Thoracic aorta (tissue), 2 donors: ENCODE measurements around the gene TRMT10A. TPM values are rescaled to one million over a fixed set of nuclear protein-coding genes. Genes with fewer than 3 reads are reported as not detected.

ENCODE experiments used
- ATAC-seq: fragments of 150-250 bp; one replicate; pipeline ENCODE4 v1.8.0; 2017; ENCODE audit warnings: low read depth; ENCODE audit not compliant: insufficient number of reproducible peaks, low FRiP score
- DNase-seq: peaks from one replicate; pipeline ENCODE4 v3.0.0-alpha.2; 2020; ENCODE audit warnings: low spot score
- H3K27ac ChIP-seq, 2 donors: fragments of 200-600 bp; sonication (generic); 1 replicate in 1 of 2; 2 replicates in 1 of 2; pipeline ENCODE4 v1.5.1; 2016; ENCODE audit warnings: mild to moderate bottlenecking in 2 of 2, moderate library complexity in 2 of 2
- H3K27me3 ChIP-seq: fragments of 200-600 bp; sonication (generic); replicated peaks from 2 replicates; pipeline ENCODE4 v1.6.0; 2016; ENCODE audit warnings: mild to moderate bottlenecking; ENCODE audit not compliant: insufficient read depth
- H3K36me3 ChIP-seq: fragments of 200-600 bp; sonication (generic); one replicate; pipeline ENCODE4 v1.5.1; 2016
- H3K4me1 ChIP-seq, 2 donors: fragments of 200-600 bp; sonication (generic); 1 replicate in 1 of 2; 2 replicates in 1 of 2; pipeline versions ENCODE4 v1.5.1 to v1.6.0; 2016; ENCODE audit warnings: low read depth in 2 of 2, mild to moderate bottlenecking in 1 of 2; ENCODE audit not compliant: control insufficient read depth in 1 of 2
- H3K4me3 ChIP-seq: fragments of 200-600 bp; sonication (generic); 2 replicates; pipeline ENCODE4 v1.5.1; 2016; ENCODE audit warnings: mild to moderate bottlenecking
- H3K9me3 ChIP-seq: fragments of 200-600 bp; sonication (generic); 2 replicates; pipeline ENCODE4 v1.5.1; 2016
- total RNA-seq, 2 donors: library from RNA; depleted of rRNA; stranded (reverse); fragments of >200 nt; gene quantifications; one replicate each; pipeline versions ENCODE4 v1.1.0 to v1.2.3, GENCODE V29; 2016
- TF ChIP-seq, protein P1 (sequence below): fragments of 200-600 bp; sonication (generic); IDR thresholded peaks from one replicate; pipeline ENCODE4 v1.5.1; 2019; ENCODE audit warnings: antibody characterized with exemption

Gene TRMT10A
- total RNA-seq, 2 donors from 2014 or later = 3.7 to 5.0 TPM

DNA sequence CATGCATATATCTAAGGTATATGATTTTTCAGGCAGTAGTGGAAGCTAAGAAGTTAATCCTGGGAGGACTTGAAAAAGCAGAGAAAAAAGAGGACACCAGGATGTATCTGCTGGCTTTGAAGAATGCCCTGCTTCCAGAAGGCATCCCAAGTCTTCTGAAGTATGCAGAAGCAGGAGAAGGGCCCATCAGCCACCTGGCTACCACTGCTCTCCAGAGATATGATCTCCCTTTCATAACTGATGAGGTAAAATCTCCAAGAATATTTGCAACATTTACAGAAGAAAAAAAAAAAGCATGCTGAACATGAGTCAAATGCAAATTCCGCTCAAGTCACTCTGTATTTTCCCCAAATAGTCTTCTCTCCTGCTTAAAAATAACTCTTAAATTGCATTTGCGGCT is 42.9 kb upstream of the TRMT10A start:
- H3K9me3 ChIP-seq = no peaks in the 10 kb centered on the region
- H3K4me1 ChIP-seq = peaks cover 10 to 30% of the 10 kb centered on the region in 2 donors
- no peak for ATAC-seq
- DNase-seq = no peak
- no peaks in the 10 kb centered on the region for H3K36me3 ChIP-seq
- TF ChIP-seq, protein P1, sequence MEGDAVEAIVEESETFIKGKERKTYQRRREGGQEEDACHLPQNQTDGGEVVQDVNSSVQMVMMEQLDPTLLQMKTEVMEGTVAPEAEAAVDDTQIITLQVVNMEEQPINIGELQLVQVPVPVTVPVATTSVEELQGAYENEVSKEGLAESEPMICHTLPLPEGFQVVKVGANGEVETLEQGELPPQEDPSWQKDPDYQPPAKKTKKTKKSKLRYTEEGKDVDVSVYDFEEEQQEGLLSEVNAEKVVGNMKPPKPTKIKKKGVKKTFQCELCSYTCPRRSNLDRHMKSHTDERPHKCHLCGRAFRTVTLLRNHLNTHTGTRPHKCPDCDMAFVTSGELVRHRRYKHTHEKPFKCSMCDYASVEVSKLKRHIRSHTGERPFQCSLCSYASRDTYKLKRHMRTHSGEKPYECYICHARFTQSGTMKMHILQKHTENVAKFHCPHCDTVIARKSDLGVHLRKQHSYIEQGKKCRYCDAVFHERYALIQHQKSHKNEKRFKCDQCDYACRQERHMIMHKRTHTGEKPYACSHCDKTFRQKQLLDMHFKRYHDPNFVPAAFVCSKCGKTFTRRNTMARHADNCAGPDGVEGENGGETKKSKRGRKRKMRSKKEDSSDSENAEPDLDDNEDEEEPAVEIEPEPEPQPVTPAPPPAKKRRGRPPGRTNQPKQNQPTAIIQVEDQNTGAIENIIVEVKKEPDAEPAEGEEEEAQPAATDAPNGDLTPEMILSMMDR = no peak
- H3K4me3 ChIP-seq = no peak overlapping the region
- no peaks in the 10 kb centered on the region for H3K27me3 ChIP-seq
- no peak overlapping the region for H3K27ac ChIP-seq

DNA sequence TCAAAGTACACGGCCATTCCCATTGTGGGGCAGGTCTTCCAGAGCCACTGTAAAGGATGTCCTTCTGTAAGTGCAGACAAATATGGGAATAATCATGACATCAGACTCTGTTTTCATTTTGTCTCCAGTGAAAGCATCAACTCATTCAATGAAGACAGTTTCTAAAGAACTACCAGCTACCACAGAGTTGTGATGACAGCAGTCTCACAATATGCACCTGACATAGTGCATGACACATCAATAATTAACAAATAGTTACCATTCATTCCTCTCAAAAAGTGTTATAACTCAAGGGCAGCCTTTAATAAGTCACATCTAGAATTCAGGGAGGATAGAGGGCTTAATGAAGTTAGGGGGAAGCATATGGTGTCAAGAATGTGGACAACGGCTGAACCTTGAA is 31.0 kb upstream of the TRMT10A start:
- Histone ChIP-seq H3K4me1 (no peaks in the 10 kb centered on the region), H3K27ac (no peak overlapping the region), H3K9me3 (no peaks in the 10 kb centered on the region), H3K36me3 (no peaks in the 10 kb centered on the region), H3K27me3 (no peaks in the 10 kb centered on the region), H3K4me3 (no peak overlapping the region)
- TF ChIP-seq, protein P1 = no peak
- DNase-seq (no peak), ATAC-seq (no peak)

DNA sequence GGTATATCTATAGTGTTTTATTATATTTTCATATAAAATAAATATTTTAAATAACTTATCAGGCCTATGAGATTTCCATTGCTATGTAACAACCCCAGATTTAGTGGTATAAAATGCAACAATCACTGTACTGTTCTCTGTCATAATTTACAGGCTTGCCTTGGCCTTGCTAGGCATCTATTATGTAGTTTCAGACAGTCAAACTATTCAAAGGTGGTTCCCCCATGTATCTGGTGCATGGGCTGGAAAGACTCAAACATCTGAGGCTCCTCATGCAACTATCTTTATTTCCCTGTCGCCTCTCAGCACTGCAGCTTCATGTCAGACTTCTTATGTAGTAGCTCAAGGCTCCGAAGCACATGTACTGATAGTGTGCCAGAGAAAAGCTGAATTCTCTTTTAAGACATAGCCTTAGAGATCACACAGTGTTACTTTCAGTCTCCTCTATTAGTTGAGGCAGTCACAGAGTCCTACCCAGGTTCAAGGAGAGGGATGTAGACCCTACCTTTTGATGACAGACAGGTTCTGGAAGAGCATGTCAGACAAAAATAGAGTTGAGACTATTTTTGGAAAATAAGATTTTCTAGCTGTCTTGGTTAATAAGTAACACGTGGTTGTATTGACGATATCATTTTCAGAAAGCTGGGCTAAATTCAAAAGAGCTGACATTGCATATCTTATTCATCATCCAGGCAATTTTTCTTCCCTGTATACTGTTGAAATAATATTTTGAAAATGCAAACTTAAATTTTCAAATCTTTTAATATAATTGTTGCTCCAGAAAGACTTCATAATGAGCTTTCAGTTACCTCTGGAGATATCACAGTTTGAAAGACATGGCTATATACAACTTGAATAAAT is 30.2 kb upstream of the TRMT10A start:
- DNase-seq (no peak), ATAC-seq (no peak)
- H3K27me3 ChIP-seq = no peaks in the 10 kb centered on the region
- no peak overlapping the region for H3K27ac ChIP-seq
- no peaks in the 10 kb centered on the region for H3K9me3 ChIP-seq
- TF ChIP-seq, protein P1 = no peak
- no peaks in the 10 kb centered on the region for H3K36me3 ChIP-seq
- no peaks in the 10 kb centered on the region for H3K4me1 ChIP-seq
- H3K4me3 ChIP-seq = no peak overlapping the region

DNA sequence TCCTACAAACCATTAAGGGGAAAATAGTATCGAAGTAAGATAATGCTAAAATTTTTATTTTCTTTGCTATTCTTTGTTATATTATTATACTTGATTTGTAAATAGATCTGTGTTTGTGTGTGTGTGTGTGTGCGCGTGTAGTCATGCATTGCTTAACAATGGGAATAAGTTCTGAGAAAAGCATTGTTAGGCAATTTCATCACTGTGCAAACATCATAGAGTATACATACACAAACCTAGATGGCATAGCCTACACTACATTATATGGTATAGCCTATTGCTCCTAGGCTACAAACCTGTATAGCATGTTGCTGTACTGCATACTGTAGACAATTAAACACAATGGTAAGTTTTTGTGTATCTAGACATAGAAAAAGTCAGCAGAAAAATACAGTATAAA is 27.9 kb upstream of the TRMT10A start:
- Histone ChIP-seq H3K4me3 (no peak overlapping the region), H3K27me3 (no peaks in the 10 kb centered on the region), H3K9me3 (no peaks in the 10 kb centered on the region), H3K4me1 (peaks cover 8 to 13% of the 10 kb centered on the region in 2 donors), H3K36me3 (no peaks in the 10 kb centered on the region), H3K27ac (no peak overlapping the region)
- DNase-seq = no peak
- TF ChIP-seq, protein P1 = no peak
- no peak for ATAC-seq

DNA sequence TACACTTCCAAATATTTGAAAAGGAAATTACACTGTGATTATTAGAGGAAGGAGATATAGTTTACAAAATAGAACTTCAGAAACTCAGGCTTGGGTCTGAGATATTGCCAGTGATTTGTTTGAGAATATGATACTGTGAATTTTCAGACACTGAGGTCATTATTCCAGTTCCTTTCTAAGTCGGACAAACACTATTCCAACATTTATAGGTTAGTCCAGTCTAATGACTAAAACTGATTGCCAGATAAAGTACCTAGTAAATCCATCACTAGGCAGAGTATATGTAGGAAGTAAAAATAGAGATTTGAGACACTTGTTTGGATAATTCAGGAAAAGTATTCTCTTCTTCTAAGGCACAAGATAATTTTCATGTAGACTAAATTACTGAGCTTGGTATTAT is 24.0 kb upstream of the TRMT10A start:
- peak overlapping the region; percentile 25 to 82 for H3K27ac ChIP-seq
- no peak for ATAC-seq

More for the DNA sequence above, 24.0 kb upstream of the TRMT10A start:
- TF ChIP-seq, protein P1 = no peak
- Histone ChIP-seq H3K9me3 (no peaks in the 10 kb centered on the region), H3K27me3 (no peaks in the 10 kb centered on the region), H3K4me3 (no peak overlapping the region), H3K4me1 (peaks cover 8 to 13% of the 10 kb centered on the region in 2 donors), H3K36me3 (no peaks in the 10 kb centered on the region)
- no peak for DNase-seq
